ENCODE measurements around the gene LAIR2. TPM values are rescaled to one million over a fixed set of nuclear protein-coding genes. Genes with fewer than 3 reads are reported as not detected.

Gene LAIR2
- total RNA-seq, 1 experiment from 2014 or later, result not detected

DNA sequence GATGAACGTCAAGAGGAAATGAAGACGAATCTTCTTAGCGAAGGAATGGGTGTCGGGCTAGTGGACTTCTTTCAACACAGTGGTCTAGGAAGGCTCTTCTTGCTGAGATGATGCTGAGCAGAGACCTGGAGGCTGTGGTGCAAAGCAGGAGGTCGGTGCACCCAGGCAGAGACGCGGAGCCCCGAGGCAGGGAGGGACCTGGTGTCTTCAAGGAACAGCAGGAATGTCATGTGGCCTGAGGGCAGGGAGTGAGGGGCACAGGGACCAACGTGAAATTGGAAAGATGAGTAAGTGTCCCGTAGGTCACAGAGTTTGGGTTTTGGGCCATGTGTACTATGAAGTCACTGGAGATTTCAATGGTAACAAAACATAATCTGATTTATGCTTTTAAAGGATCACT, 18.2 kb upstream of the LAIR2 start:
- ChIA-PET CTCF (no interaction called here), RAD21 (ENCODE audit: low non-redundant PET in 1 of 2, low total read pairs in 2 of 2, uncharacterized antibody in 2 of 2, unreplicated experiment in 2 of 2) (no interaction called here), POLR2A (no interaction called here)
- TF ChIP-seq TCF7L2 (IDR thresholded peaks at IDR 0.05; ENCODE audit: borderline replicate concordance, extremely low read depth, insufficient read depth, insufficient read length) (no peak), POLR2A (IDR thresholded peaks at IDR 0.05; ENCODE audit: borderline replicate concordance, extremely low read depth, insufficient read depth, insufficient read length) (no peak), CBX3 (IDR thresholded peaks at IDR 0.05; ENCODE audit: low read depth) (no peak), SIN3A (IDR thresholded peaks at IDR 0.05; ENCODE audit: low read depth) (no peak), JUND (IDR thresholded peaks at IDR 0.05) (no peak), EZH2 (IDR thresholded peaks at IDR 0.05) (no peak), EGR1 (IDR thresholded peaks at IDR 0.05; ENCODE audit: low read depth) (no peak), SRF (IDR thresholded peaks at IDR 0.05; ENCODE audit: low read depth) (no peak), POLR2AphosphoS5 (IDR thresholded peaks at IDR 0.05; ENCODE audit: low read depth, low read length) (no peak), EZH2phosphoT487 (IDR thresholded peaks at IDR 0.05; ENCODE audit: borderline replicate concordance) (no peak), CEBPB (IDR thresholded peaks at IDR 0.05; ENCODE audit: low read depth) (no peak), ELF1 (IDR thresholded peaks at IDR 0.05; ENCODE audit: borderline replicate concordance, low read depth) (no peak), FOSL1 (IDR thresholded peaks at IDR 0.05; ENCODE audit: low read depth) (no peak), SP1 (IDR thresholded peaks at IDR 0.05; ENCODE audit: low read depth) (no peak)
- TF ChIP-seq, protein P1, sequence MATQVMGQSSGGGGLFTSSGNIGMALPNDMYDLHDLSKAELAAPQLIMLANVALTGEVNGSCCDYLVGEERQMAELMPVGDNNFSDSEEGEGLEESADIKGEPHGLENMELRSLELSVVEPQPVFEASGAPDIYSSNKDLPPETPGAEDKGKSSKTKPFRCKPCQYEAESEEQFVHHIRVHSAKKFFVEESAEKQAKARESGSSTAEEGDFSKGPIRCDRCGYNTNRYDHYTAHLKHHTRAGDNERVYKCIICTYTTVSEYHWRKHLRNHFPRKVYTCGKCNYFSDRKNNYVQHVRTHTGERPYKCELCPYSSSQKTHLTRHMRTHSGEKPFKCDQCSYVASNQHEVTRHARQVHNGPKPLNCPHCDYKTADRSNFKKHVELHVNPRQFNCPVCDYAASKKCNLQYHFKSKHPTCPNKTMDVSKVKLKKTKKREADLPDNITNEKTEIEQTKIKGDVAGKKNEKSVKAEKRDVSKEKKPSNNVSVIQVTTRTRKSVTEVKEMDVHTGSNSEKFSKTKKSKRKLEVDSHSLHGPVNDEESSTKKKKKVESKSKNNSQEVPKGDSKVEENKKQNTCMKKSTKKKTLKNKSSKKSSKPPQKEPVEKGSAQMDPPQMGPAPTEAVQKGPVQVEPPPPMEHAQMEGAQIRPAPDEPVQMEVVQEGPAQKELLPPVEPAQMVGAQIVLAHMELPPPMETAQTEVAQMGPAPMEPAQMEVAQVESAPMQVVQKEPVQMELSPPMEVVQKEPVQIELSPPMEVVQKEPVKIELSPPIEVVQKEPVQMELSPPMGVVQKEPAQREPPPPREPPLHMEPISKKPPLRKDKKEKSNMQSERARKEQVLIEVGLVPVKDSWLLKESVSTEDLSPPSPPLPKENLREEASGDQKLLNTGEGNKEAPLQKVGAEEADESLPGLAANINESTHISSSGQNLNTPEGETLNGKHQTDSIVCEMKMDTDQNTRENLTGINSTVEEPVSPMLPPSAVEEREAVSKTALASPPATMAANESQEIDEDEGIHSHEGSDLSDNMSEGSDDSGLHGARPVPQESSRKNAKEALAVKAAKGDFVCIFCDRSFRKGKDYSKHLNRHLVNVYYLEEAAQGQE (IDR thresholded peaks at IDR 0.05; ENCODE audit: low read depth), result no peak
- TF ChIP-seq, protein P2, sequence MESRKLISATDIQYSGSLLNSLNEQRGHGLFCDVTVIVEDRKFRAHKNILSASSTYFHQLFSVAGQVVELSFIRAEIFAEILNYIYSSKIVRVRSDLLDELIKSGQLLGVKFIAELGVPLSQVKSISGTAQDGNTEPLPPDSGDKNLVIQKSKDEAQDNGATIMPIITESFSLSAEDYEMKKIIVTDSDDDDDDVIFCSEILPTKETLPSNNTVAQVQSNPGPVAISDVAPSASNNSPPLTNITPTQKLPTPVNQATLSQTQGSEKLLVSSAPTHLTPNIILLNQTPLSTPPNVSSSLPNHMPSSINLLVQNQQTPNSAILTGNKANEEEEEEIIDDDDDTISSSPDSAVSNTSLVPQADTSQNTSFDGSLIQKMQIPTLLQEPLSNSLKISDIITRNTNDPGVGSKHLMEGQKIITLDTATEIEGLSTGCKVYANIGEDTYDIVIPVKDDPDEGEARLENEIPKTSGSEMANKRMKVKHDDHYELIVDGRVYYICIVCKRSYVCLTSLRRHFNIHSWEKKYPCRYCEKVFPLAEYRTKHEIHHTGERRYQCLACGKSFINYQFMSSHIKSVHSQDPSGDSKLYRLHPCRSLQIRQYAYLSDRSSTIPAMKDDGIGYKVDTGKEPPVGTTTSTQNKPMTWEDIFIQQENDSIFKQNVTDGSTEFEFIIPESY (IDR thresholded peaks at IDR 0.05; ENCODE audit: extremely low read depth, insufficient replicate concordance, low read length), result no peak
- TF ChIP-seq, protein P3, sequence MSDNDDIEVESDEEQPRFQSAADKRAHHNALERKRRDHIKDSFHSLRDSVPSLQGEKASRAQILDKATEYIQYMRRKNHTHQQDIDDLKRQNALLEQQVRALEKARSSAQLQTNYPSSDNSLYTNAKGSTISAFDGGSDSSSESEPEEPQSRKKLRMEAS (IDR thresholded peaks at IDR 0.05), result no peak
- TF ChIP-seq, protein P4, sequence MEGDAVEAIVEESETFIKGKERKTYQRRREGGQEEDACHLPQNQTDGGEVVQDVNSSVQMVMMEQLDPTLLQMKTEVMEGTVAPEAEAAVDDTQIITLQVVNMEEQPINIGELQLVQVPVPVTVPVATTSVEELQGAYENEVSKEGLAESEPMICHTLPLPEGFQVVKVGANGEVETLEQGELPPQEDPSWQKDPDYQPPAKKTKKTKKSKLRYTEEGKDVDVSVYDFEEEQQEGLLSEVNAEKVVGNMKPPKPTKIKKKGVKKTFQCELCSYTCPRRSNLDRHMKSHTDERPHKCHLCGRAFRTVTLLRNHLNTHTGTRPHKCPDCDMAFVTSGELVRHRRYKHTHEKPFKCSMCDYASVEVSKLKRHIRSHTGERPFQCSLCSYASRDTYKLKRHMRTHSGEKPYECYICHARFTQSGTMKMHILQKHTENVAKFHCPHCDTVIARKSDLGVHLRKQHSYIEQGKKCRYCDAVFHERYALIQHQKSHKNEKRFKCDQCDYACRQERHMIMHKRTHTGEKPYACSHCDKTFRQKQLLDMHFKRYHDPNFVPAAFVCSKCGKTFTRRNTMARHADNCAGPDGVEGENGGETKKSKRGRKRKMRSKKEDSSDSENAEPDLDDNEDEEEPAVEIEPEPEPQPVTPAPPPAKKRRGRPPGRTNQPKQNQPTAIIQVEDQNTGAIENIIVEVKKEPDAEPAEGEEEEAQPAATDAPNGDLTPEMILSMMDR (IDR thresholded peaks at IDR 0.05 in 2 of 3, conservative IDR thresholded peaks at IDR 0.05 in 1 of 3; ENCODE audit: borderline replicate concordance in 1 of 3, insufficient read depth in 1 of 3, low read depth in 2 of 3, low read length in 2 of 3), result no peak
- TF ChIP-seq, protein P5, sequence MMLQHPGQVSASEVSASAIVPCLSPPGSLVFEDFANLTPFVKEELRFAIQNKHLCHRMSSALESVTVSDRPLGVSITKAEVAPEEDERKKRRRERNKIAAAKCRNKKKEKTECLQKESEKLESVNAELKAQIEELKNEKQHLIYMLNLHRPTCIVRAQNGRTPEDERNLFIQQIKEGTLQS (IDR thresholded peaks at IDR 0.05), result no peak
- Histone ChIP-seq H3K79me2 (ENCODE audit: insufficient read depth, low read length) (no peaks in the 10 kb centered on the region), H3K27me3 (ENCODE audit: insufficient read depth, low read length) (0 out of 2 replicates have a peak, but pooled peaks cover 3% of the 10 kb centered on the region), H3K9me3 (ENCODE audit: control insufficient read depth in 1 of 2, insufficient read depth in 1 of 2, low read depth in 1 of 2, low read length in 2 of 2) (no peaks in the 10 kb centered on the region), H3K4me1 (ENCODE audit: control insufficient read depth in 1 of 2, insufficient read depth in 2 of 2, low read length in 2 of 2) (no peaks in the 10 kb centered on the region), H3K4me3 (replicated peaks in 1 of 2; ENCODE audit: low read depth in 1 of 2, low read length in 2 of 2) (no peak overlapping the region), H2AFZ (ENCODE audit: low read depth, low read length, poor library complexity, severe bottlenecking) (no peak overlapping the region), H3K4me2 (ENCODE audit: low read length) (no peak overlapping the region), H4K20me1 (ENCODE audit: insufficient read depth) (no peaks in the 10 kb centered on the region), H3K27ac (ENCODE audit: low read depth, low read length) (no peak overlapping the region), H3K36me3 (ENCODE audit: control insufficient read depth in 1 of 2, insufficient read depth in 2 of 2, low read length in 2 of 2) (no peaks in the 10 kb centered on the region), H3K9ac (ENCODE audit: low read length) (no peak overlapping the region), H3K9me2 (ENCODE audit: insufficient read depth) (no peaks in the 10 kb centered on the region)
- ATAC-seq, result no peak
- intact Hi-C loops (cut with micrococcal nuclease), result loop anchor here (5.0 kb wide), 1 partner anchor 193 kb away; no protein-coding TSS in a partner anchor
- DNase-seq (ENCODE audit: low read depth, low spot score), result no peak
- BruUV-seq (replicated peaks), result no TSS peak

Measured in HCT116 (cell line).